Right renal pelvis (tissue), 4 donors: ENCODE measurements around the gene PACS1. TPM values are rescaled to one million over a fixed set of nuclear protein-coding genes. Genes with fewer than 3 reads are reported as not detected.
A peak's percentile ranks its signal among the peaks of the same experiment; 100 is the strongest.

Experiments
- DNase-seq, 4 donors: peaks; one replicate each; pipeline ENCODE4 v3.0.0-alpha.2; 2013; ENCODE audit warnings: low read depth in 4 of 4, low spot score in 3 of 4, missing footprints in 1 of 4
- polyA plus RNA-seq, 4 donors: library from polyadenylated mRNA; unstranded; fragments of 120-200 nt; gene quantifications; one replicate each; pipeline ENCODE4 v1.2.1, GENCODE V29; 2013; ENCODE audit not compliant: insufficient read length in 4 of 4

PACS1 gene
- polyA plus RNA-seq, 4 donors: 40.1 to 54.4 (median 45.4) TPM

DNA sequence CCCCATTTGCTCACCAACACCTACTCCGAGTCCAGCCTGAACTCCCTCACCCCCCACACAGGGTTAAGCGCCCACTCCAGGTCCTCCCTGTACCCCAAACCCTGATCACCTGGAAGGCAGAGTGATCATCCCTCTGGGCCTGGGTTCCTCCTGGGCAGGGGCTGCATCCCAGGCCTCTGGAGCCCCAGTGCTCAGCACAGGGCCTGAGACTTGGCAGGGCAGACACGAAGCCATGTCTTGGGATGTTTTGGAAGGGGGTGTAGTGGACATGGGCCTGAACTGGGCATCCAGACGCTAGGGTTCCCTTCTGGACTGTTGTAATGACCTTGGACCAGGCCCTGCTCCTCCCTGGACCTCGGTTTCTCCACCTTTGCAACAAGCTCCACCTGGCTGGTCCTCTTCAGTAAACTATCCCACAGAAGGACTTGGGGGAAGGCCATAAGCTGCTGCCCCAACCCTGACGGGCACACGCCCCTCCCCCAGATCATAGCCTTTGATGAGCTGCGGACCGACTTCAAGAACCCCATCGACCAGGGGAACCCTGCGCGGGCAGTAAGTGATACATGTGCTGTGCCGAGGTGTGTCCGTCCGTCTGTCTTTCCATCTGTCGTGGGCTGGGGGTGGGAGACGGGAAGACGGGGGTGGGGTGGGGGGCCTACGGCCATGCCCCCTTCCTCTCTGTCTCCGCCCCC lies 211.8 kb downstream of the PACS1 start:
- no peak for DNase-seq

DNA sequence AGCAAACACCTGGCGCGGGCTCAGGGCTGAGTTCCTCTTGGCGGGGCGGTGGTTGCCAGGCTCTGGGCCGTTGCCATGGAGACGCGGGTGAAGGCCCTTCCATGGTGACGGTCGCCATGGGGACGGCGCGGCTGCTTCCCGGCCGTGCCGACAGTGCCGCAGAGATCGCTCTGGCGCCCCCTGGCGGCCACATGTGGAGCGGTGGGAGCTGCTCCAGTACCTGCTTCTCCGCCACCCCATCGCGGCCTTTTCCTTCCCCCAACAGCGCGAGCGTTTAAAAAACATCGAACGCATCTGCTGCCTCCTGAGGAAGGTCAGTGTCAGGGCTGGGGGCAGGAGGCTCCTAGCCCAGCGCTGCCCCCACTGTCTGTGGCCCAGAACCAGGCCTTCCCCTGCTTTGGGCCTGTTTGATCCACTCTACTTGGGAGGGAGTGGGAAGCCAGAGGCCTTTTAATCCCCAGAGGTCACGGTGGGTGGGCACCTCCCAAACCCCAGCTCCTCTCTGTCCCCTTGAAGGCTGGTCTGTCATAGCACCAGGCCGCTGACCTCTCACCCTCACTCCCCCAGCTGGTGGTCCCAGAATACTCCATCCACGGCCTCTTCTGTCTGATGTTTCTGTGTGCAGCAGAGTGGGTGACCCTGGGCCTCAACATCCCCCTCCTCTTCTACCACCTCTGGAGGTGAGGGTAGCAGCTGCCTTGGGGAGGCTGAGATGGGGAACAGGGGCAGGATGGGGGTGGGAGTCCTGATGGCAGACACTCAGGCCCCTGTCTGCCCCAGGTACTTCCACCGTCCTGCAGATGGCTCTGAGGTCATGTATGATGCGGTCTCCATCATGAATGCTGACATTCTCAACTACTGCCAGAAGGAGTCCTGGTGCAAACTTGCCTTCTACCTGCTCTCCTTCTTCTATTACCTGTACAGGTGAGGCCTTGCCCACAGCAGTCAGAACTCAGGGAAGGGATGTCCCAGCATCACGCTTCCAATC lies 212.7 kb downstream of the PACS1 start:
- peak; percentile 92 to 96 (median 95) for DNase-seq

DNA sequence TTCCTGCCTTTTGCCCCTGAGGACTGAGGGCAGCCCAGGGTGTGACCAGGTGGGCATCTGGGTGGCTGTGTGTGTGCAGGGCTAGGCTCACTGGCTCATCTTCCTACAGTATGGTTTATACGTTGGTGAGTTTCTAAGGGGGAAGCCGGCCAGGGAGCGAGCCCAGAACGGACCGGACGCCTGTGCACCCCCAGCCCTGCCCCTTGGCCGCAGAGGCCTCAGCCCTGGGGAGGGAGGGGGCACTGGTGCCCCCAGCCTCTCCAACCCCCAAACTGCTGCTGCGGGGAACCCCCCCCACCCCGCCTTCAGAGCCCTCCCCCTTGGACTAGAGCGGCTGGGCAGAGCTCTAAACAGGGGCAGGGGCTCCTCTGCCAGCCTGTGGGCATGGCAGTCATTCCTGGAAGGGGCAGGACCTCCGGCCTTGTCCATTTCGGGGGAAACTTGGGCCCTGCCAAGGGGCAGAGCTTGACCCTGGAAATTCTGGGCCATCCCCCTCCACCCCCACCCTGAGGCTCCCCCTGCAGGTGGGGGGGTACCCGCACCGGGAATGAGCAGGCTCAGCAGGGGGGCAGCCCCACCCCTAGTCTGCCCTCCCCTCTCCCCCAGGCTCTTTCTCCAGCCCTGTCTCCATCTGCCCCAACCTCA lies 213.5 kb downstream of the PACS1 start:
- DNase-seq: no peak

DNA sequence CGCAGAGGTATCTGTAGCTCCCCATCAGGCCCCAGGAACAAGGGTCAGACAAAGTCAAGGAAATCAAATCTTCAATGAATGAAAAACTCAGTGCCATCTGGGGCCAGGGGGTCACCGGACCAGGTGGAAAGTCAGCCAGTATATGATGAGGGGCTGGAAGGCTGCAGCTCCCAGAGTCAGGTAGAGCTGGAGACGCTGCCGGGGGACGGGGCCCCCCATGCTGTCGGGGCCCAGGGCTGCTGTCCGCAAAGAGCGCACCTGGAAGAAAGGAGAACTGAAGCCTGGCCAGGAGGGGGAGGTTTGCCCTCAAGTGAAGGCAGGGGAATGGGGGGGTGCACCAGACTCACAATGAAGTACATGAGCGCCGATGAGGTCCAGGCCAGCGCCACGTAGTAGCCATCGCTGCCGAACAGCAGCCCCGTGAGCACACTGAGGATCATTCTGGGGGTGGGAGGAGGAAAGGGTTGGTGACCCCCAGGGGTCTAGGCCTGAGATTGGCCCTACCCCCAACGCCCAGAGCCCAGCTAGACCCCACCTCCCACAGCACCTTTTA lies 214.5 kb downstream of the PACS1 start:
- no peak for DNase-seq

DNA sequence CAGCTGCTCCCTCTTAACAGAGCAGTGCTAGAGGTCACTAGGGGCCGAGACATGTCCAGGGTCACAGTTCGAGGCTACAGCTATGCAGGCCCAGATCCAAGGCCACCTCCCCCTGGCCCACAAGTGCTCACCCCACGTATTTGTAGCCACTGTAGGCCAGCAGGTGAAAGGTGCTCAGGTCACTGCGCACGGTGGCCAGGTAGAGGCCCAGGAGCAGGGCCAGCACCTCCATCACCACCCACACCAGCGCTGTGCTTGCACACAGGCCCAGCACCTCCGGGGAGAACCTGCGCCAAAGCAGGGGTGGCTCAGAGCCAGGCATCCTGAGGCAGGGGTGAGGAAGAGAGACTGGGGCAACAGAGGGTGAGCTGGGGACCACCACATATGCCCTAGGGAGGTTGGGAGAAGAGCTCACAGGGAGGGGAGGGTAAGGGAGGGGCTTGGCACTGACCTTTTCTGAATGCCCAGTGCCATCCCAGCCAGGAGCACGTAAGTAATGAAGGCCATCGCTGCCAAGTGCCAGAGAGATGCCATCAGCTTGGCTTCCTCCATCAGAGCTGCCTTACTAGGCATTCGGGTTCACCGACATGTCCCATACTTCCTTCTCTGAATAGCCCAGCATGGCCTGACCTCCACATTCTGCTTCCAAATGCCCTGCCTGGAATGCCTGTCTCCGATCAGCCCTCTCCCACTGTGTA lies 215.3 kb downstream of the PACS1 start:
- DNase-seq: no peak

DNA sequence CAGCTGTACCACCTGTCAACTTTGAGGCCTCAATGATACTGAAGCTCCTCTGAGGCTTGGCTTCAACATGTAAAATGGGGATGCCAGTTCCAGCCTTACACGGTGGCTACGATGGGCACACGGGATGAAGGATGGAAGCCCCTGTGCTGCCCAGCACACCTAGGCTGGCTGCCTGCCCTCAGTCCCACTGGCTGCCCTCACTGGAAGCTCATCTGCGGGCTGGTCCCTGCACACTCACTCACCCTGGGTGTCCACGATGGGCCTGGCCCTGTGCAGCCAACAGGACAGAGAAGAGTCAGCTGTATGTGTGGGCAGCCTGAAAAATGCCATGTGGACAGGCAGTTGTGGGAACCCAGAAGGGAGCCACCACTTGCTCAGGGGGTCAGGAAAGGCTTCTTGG lies 216.6 kb downstream of the PACS1 start:
- no peak for DNase-seq

DNA sequence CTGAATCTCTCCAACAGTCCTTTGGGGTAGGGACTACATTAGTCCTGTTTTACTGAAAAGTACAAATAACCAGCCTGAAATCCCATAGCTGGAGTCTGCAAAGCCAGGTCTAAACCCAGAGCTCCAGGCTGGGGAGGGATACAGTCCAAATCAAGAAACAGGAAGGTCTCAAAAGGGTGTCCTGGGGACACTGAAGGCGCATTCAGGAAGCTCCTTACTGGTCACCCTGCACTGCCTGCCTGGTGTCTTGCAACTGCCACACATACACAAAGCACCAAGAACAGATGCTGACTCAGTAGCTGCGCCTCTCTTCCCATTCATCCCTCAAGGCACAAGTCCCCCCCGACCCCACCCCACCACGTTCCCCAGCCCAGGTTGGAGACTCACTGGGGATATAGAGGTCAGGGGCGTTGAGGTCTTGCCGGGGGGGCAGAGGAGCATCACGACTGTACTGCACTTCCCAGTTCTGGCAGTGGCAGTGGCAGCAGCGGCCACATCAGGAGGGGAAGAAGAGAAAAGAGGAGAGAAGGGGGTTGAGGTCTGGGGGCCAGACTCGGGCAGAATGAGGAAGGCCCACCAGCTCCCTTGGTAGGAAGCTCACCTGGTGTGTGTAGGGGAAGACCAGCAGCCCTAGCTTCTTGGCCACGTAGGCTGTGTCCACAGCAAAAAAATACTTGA lies 217.3 kb downstream of the PACS1 start:
- DNase-seq: no peak

DNA sequence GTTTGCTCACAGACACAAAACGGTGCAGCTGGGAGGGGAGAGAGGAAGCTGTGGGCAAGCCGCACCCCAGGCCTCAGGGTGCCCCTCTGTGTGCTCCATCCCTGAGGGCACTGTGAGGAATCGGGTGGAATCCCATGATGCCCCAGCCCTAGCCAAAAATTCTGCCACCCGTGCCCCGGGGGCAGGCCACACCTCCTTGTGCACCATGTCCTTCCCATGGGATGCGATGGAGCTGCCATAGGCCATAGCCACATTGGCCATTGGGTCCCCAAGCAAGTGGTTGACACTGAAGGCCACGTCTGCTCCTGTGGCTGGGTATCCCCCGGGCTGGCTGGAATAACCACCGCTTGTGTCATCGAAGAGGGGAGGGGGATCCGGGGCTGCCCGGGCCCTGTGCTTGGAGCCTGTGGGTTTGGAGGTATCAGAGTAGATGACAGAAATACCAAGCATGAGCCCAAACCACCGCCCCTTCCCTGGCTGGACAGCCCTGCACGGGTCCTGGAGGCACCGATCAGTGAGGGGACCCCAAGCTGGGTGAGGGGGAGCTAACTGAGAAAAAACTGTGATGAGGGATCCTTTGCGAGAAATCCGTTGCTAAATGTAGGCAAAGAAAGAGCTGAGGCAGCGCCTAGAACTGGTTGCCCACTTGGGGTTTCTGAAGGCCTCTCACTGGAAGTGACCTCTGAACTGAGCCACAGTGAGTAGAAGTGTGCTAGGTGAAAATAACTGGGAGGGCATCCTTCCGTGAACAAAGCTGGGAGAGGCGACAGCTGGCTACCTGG lies 218.0 kb downstream of the PACS1 start:
- no peak for DNase-seq

DNA sequence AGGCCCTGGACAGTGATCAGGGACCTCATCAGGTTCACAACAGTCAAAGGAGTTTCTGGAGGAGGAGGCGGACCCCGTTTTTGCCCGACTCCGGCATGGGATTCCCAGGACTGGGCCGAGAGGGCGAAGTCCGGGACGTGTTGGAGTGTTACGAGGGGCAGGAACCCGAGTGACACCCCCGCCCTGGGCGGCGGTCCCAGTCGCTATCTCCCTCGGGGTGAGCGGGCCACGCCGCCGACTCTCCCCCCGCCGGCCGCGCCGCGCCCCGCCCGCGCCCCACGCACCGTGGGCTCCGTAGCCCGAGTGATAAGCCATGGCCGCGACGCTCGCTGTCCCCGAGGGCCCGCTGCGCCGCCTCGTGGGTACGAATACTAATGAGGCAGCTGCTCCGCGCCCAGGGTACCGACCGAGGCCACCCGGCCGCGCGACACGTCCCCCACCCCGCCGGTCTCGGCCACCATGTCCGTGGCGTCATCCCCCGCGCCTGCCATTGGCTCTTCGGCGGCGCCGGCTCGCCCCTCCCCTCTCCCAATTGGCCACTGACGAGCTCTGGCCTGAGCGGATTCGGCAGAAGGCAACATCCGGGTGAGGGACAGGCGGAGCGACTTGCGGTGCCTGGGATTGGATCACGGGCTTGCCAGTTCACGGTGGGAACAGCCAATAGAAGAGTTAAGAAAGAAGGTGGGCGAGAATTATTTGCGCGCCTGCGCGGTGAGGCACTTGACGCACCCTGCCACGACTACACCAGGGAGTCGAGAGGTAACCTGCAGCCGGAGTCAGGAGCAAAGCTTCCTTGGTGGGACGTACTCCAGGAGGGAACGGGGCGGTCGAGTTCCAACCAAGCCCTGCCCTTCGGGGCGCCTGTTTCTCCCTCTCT lies 218.8 kb downstream of the PACS1 start, which contains the start of gene YIF1A:
TSS of gene YIF1A (minus strand) at position 473 of the 877 bp plus-strand sequence. CDS start at position 315, 158 bp downstream.
- DNase-seq: peak; percentile 93 to 97 (median 96)

DNA sequence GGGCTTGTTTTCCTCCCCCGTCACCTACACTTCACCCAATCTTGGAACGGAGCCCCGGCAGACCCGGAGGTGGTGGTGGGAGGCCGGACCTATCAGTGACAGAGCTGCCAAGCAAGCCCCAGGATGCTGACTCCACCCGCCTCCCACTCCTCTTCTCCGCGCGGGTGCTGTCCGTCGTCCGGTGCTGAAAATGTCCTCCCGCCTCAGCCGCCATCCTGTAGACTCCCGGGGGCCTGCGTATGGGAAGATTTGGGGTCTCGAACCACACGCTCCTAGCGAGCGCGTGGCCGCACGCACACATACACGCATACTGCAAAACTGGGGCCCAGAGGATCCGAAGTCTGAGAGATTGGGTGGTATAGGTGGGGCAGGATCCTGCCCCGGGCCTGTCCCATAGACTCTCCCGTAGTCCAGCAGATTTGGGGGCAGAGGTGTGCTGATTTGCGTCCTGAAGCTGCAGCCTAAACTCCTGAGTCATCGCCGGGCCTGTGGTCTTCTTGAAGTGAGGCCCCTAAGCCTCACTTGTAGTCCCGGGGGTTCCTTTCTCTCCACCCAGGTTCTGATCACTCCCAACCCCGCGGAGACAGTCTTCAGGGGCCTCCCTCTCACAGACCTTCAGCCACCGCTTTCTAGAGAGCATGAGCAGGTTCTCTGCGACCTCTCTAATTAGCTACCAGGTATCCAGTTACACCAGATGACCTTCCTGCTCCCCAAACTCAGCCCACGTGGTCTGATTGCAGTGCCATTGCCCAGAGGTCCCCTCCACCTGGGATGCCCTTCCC lies 219.7 kb downstream of the PACS1 start:
- DNase-seq: peak in 3 of 4 donors; percentile 67 to 78 (median 69)

DNA sequence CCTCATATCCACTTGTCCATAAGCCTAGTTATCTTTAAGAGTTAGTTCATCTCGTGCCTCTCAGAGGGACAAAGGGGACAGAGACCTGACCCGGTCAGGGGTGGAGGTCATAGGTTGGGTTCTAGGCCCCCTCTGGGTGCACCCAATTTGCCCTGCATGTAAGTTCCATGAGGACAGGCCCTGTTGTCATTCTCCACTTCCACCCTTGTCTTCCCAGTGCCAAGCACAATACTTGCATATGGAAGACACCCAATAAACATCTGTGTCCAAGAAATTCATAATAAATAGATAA lies 220.2 kb downstream of the PACS1 start:
- DNase-seq: no peak

DNA sequence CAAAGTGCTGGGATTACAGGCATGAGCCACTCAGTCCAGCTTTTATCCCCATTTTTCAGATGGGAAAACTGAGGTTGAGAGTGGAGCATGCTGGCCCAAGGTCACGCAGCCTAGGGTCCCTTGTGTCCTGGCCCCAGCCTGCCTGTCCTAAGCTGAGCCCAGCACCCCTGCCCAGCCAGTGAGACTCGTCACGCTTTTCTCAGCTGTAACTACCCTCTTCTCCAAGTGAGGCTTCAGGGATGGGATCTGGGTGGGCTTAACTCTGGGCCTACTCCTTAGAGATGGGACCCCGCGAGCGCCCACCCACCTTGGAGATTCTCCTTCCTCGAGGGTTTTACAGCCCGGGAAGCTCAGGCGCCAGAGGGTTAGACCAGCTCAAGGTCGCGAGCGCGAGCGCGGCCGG lies 221.2 kb downstream of the PACS1 start:
- no peak for DNase-seq

DNA sequence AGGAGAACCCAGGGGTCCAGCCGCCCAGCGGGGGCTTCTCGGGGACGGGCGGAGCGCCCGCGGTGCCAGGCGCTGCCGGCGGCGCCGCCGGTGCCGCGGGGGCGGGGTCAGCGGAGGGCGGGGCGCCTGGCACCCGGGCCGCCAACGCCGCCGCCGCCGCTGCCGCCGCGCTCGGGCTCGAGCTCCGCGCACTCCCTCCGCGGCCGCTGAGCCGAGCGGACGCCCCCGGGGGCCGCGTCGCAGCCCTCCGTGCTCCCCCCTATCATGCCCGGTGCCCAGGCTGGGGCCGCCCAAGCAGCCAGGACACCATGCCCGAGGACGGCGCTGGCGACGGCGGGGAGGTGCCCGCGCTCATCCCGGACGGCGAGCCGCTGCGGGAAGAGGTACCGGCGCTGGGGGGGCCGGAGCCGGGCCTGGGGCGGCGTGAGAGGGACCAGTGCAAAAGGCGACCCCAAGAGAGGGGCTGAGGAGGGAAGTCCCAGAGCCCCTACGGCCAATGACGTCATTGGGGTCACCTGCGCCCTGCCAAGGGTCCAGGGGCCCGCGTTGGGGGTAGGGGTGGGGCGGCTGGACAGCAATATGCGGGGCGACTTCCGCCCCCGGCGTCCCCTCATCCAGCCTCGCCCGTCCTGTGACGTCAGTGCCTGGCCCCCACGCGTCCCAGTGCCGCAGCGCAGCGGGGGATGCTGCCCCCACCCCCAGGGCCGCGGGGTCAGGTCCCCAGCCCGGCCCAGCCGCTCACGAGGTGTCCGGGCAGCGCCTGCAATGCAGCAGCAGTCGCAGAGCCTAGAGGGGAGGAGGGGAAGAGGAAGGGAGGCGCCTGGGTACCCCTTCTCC lies 221.9 kb downstream of the PACS1 start, which contains the start of gene TMEM151A:
TSS of gene TMEM151A (plus strand) at position 189 of the 837 bp plus-strand sequence. CDS start at position 309, 120 bp downstream.
- DNase-seq: no peak

DNA sequence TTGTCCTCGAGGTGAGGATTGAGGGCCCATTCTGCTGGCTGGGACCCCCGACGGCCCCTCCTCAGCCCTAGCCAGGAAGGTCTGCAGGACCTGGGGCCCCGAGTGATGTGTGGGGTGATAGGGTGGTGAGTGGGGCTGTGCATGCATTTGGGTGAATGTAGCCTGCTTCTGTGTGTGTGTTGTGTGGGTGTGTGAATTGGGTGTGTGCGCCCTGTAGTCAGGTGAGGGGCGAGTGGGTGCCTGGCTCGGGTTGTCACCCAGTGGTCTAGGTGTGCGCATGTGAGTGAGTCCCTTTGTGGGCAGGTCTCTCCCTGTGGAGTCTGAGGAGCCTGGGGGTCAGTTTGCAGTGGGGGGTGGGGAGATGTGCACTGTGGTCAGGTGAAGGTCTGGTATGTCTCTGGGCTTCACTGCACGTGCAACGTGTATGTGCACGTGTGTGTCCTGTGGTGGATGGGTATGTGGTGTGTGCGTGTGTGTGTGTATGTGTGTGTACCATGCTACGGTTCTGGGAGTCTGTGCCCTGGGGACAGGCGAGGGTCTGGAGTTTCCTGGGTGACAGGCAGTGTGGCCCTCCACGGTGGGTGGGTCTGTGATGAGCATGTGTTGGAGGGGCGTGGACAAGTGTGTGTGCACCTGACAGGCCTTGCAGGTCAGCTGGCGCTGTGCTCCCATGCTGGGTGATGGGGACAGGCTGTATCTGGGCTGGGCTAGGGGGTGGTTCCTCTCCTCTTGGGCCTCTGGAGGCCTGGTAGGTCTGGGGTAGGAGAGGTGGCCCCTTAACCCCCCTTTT lies 222.7 kb downstream of the PACS1 start:
- DNase-seq: no peak

DNA sequence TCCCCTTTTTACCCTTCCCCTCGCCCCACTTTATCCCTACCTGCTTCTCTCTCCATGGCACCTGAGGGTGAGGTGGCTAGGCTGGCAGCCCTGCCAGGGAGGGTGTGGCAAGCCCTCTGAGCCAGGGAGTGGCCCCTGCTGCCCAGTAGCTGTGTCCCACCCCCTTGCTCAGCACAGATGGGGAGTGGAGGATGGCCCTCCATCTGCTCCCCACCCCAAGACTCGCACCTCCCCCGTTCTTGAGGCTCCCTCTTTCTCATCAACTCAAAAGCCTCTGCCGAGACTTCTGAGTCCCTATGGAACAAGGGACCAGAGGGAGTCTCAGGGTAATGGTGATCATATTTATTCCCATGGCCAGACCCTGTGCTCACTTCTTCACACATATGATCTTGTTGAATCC lies 223.3 kb downstream of the PACS1 start:
- DNase-seq: no peak
